ENCODE measurements around the gene FAM217A. TPM values are rescaled to one million over a fixed set of nuclear protein-coding genes. Genes with fewer than 3 reads are reported as not detected.
"Not testable (repeated sequence)": the region's sequence is repeated elsewhere in the genome, so short reads cannot be mapped to it uniquely, and the experiment has no call there.

The FAM217A gene, protein sequence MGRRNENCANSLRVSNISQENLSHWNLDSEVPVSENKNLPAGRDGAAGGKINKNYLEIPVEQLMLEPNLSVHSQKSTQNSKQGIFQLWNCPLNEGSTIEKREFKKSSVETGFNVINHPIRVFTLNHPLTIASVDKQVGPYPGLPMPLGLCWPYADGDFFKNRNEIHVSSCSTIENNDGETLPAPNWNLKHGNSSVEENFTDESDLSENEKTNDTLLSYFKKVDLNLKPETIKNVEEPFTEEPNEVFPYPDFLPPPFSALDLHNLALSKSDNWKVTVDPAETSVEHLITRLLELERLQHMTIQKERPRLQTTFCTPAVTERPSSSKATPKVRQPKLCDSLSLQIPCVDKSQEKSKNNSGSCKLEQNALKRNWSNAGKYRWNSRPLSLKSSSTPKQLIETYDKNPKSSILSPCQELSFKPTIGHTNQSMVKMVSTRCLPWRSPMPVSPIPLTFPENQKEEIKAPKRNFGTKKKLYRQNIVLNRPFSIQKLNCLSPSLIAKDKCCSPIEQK
- polyA plus RNA-seq: under 1 TPM in 1 of 3 donors, not detected in 2; 0.16 TPM

DNA sequence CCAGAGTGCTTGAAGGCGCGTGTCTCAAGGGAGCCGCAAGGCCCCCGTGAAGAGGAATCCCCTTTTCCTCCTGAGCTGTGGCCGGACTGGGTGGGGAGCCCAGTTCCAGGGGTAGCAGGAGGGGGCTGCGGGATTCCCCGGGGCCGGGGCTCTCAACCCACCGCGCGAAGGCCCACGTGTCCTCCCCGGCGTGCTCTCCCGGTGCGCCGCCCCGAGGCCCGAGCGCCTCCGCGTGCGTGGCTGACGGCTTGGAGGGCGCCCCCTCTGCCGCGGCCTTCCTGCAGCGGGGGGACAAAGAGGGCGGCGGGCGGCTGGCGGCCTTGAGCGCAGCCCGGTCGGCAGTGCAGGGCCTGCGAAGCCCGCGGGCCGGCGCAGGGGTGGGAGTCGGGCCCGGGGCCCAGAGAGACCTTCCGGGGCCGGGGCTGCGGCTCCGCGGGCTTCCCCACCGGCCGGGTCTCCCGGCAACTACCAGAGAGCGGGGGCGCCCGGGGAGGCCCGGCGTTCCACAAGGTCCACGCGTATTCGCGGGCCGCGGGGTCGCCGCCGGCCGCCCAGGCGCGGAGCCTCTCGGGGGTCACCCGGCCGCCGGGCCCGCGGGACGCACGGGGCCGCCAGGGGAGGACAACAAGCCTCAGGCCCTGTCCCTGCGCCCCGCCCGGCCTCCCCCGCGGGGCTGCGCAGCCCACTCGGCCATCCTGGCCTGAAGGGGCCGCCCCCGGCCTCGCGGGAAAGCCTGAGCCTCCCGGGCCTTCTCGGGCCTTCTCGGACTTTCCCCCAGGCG lies at the start of gene FAM217A:
Gene FAM217A (minus strand): TSS at position 447 of the 781 bp plus-strand sequence. CDS start 1,723 bp downstream, outside the sequence.
- no peaks in the 10 kb centered on the region for H3K4me1 Mint-ChIP-seq
- no peak for DNase-seq
- H3K27ac Mint-ChIP-seq: no peak within 1 kb of the TSS
- H3K36me3 Mint-ChIP-seq: peaks cover 0 to 4% (median 3%) of the 10 kb centered on the region in 3 donors
- no peak within 1 kb of the TSS for H3K4me3 Mint-ChIP-seq
- H3K9me3 Mint-ChIP-seq: no peaks in the 10 kb centered on the region
- H3K27me3 Mint-ChIP-seq (ENCODE audit: low read depth in 3 of 3): peaks cover 7 to 11% (median 7%) of the 10 kb centered on the region in 3 donors

DNA sequence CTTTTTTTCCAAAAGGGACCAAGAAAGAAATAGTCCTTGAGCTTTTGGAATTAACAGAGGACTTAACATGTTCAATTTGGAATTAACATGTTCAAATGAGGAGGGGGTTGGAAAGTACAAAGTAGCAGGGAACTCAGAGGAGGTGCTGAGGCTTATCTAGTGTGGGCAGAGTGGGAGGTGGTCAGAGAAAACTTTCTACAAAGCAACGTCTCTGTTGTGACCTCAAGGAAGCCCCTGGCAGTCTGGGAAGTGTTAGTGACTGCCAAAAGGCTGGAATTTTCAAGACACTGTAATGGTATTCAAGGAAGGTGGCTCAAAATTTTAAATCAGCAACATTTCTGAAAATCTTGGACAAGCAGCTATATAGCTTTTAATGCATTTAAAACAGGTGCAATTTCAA lies 49.1 kb upstream of the FAM217A start:
- Mint-ChIP-seq H3K4me3 (no peak overlapping the region), H3K27ac (no peak overlapping the region), H3K9me3 (no peaks in the 10 kb centered on the region), H3K36me3 (peaks cover 34 to 69% (median 35%) of the 10 kb centered on the region in 3 donors), H3K27me3 (ENCODE audit: low read depth in 3 of 3) (no peaks in the 10 kb centered on the region), H3K4me1 (peaks cover 2 to 3% of the 10 kb centered on the region in 2 donors)
- no peak for DNase-seq

DNA sequence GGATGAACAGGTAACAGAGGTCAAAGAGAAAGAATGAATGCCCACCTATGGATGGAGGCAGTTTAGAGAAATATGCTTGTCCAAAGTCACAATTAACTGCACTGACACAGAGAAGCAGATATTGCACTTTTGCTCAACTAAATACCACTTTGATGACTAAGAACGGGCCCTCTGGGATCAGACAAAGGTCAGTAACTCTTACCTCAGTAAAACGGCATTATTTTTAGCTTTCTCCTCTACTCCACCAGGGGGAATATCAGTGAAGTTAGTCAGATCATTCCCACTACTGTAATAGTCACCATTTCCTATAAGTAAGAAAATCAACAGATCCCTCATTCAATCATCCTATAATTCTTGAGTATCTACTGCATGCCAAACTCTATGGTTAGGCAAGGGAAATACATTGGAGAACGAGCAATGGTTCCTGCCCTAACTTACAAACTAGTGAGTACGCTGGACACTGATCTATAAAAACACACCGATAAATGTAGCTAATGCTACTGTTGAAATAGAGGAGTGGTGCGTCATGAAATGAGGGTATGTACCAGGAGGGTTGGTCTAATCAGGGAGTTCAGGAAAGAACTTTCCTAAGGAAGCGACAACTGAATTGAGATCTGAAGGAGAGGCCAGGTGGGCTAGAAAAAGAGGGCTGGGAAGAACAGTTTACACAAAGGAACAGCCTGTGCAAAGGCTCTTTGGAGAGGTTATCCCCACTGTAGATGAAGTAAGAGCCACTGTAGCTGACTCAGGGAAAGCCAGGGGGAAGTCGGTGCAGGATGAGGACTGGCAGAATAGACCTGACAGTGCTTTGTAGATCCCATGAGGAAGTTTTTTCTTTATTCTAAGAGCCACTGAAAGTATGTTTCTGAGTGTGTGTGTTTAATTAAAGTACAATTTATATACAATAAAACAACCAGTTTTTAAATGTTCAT lies 47.3 kb upstream of the FAM217A start:
- no peak overlapping the region for H3K4me3 Mint-ChIP-seq
- no peak for DNase-seq
- no peaks in the 10 kb centered on the region for H3K27me3 Mint-ChIP-seq (ENCODE audit: low read depth in 3 of 3)
- H3K27ac Mint-ChIP-seq: no peak overlapping the region
- H3K4me1 Mint-ChIP-seq: no peaks in the 10 kb centered on the region
- H3K9me3 Mint-ChIP-seq: no peaks in the 10 kb centered on the region
- H3K36me3 Mint-ChIP-seq: peaks cover 34 to 68% (median 38%) of the 10 kb centered on the region in 3 donors

DNA sequence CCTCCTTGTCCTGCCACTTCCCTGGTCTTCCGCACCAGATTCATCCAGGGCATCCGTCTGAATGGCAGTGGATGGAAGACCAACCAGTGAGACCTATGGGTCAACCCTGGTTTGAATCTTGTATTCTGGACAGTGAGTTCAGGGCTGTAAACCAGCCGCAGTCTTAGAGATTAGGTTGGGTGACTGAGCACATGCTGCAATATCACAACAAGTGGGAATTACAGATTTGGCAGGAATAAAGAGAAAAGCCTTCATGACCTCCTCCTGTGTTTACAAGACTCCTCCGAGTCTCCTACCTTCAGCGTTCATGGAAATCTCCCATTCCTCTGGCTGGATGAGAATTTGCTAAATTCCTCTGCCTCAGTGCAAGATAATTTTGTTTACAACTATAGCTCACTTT lies 46.6 kb upstream of the FAM217A start:
- H3K27ac Mint-ChIP-seq: no peak overlapping the region

DNA sequence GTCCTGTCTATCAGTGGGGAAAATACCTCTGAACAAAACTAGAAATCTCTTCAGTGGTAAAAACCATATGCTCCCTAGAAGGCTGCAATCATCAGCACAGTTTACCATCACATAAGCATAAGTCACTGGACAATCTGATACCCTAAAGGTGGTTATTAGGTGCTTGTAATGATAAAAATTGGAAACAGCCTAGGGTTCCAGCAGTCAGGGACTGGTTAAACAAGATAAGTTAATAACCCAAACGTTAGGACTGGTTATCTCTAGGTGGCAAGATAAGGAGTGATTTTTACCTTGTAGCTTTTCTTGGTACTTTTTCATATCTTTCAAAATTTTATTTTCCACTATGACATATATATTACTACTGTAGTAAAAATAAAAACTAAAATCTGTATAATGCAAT lies 45.4 kb upstream of the FAM217A start:
- Mint-ChIP-seq H3K36me3 (peaks cover 34 to 71% (median 40%) of the 10 kb centered on the region in 3 donors), H3K4me1 (no peaks in the 10 kb centered on the region), H3K27me3 (ENCODE audit: low read depth in 3 of 3) (no peaks in the 10 kb centered on the region), H3K9me3 (no peaks in the 10 kb centered on the region), H3K4me3 (no peak overlapping the region), H3K27ac (no peak overlapping the region)
- no peak for DNase-seq

More for the DNA sequence above, 46.6 kb upstream of the FAM217A start:
- no peaks in the 10 kb centered on the region for H3K4me1 Mint-ChIP-seq
- no peaks in the 10 kb centered on the region for H3K27me3 Mint-ChIP-seq (ENCODE audit: low read depth in 3 of 3)
- no peaks in the 10 kb centered on the region for H3K9me3 Mint-ChIP-seq
- no peak overlapping the region for H3K4me3 Mint-ChIP-seq
- H3K36me3 Mint-ChIP-seq: peaks cover 39 to 75% (median 42%) of the 10 kb centered on the region in 3 donors
- DNase-seq: no peak

DNA sequence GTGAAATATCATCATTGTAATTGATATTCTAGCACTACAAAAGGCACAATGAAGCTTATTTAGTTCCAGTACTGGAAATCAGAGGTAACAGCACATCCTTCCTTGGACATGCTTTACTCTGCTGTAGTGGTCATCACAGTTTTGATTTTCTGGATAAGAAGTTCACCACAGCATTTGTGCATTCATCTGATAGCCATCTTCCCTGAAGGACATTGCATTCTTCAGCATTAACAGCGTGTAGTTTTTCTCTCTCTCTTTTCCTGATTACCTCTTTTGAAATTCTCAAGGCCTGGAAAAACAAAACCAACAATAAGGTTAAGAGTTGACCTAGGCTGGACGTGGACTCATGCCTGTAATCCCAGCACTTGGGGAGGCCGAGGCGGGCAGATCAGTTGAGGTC lies 36.8 kb upstream of the FAM217A start:
- no peak for DNase-seq
- Mint-ChIP-seq H3K36me3 (peaks cover 34 to 44% (median 43%) of the 10 kb centered on the region in 3 donors), H3K4me3 (no peak overlapping the region), H3K27ac (no peak overlapping the region), H3K9me3 (peaks cover 0 to 8% (median 3%) of the 10 kb centered on the region in 6 donors), H3K27me3 (ENCODE audit: low read depth in 3 of 3) (peaks cover 0 to 3% (median 0%) of the 10 kb centered on the region in 3 donors), H3K4me1 (no peaks in the 10 kb centered on the region)

DNA sequence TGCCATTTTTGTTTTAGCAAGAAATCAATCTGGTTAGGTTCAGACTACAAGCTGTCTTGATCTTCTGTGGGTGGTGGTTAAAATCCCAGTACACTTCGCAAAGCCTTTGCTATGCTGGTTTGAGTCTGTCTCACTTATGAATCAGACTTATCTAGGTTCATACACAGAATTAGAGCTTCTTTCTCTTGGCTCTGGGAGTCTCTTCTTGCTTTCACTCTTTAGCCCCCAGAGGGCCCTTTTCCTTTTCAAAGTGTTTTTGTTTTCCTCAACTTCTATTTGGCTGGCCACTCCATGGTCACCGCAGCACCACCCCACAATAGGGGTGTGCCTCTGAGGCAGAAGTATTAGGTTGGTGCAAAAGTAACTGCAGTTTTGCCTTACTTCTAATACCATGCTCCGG lies 35.2 kb upstream of the FAM217A start:
- H3K27me3 Mint-ChIP-seq (ENCODE audit: low read depth in 3 of 3): peaks cover 0 to 3% (median 0%) of the 10 kb centered on the region in 3 donors
- no peak overlapping the region for H3K4me3 Mint-ChIP-seq
- no peaks in the 10 kb centered on the region for H3K4me1 Mint-ChIP-seq
- peaks cover 0 to 8% (median 3%) of the 10 kb centered on the region in 6 donors for H3K9me3 Mint-ChIP-seq
- H3K27ac Mint-ChIP-seq: no peak overlapping the region
- no peak for DNase-seq
- peaks cover 29 to 36% (median 33%) of the 10 kb centered on the region in 3 donors for H3K36me3 Mint-ChIP-seq

DNA sequence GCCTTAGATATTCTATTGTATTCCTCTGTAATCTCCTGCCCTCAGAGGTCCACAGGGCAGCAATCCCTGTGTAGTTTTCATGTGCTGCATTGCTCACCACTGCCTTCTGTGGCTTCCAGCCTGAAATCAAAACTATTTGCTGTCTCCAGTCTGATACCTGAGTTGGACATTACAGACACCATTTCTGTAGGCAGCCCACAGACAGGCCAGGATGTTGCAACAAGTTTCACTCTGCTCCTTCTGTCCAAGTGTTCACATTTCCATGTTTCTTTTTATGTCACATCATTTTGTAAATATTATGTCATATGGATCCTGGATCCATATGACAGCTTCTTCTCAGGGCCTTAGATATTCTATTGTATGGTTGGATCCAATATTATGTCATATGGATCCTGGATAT lies 34.7 kb upstream of the FAM217A start:
- peaks cover 29 to 34% (median 33%) of the 10 kb centered on the region in 3 donors for H3K36me3 Mint-ChIP-seq
- H3K9me3 Mint-ChIP-seq: peaks cover 0 to 8% (median 3%) of the 10 kb centered on the region in 6 donors
- no peak overlapping the region for H3K4me3 Mint-ChIP-seq
- no peak for DNase-seq
- no peak overlapping the region for H3K27ac Mint-ChIP-seq
- peaks cover 0 to 3% (median 0%) of the 10 kb centered on the region in 3 donors for H3K27me3 Mint-ChIP-seq (ENCODE audit: low read depth in 3 of 3)
- H3K4me1 Mint-ChIP-seq: no peaks in the 10 kb centered on the region

DNA sequence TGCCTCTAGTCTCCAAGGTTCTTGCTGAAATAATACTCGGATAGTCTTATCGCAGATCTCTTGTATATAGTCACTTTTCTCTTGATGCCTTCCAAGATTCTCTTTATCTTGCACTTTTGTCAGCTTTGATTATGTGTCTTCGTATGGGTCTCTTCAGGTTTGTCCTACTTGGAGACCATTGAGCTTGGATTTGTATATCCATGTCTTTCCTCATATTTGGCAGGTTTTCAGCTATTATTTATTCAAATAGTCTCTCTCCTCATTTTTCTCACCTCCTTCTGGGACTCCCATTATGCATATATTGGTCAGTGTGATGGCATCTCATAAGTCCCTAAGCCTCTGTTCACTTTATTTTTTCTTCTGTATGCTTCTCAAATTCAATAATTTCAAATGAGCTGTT lies 33.4 kb upstream of the FAM217A start:
- no peak for DNase-seq
- peaks cover 0 to 3% (median 0%) of the 10 kb centered on the region in 3 donors for H3K27me3 Mint-ChIP-seq (ENCODE audit: low read depth in 3 of 3)
- no peaks in the 10 kb centered on the region for H3K4me1 Mint-ChIP-seq
- H3K36me3 Mint-ChIP-seq: peaks cover 26 to 30% (median 30%) of the 10 kb centered on the region in 3 donors
- peaks cover 0 to 8% (median 3%) of the 10 kb centered on the region in 6 donors for H3K9me3 Mint-ChIP-seq
- H3K4me3 Mint-ChIP-seq: no peak overlapping the region
- H3K27ac Mint-ChIP-seq: no peak overlapping the region

DNA sequence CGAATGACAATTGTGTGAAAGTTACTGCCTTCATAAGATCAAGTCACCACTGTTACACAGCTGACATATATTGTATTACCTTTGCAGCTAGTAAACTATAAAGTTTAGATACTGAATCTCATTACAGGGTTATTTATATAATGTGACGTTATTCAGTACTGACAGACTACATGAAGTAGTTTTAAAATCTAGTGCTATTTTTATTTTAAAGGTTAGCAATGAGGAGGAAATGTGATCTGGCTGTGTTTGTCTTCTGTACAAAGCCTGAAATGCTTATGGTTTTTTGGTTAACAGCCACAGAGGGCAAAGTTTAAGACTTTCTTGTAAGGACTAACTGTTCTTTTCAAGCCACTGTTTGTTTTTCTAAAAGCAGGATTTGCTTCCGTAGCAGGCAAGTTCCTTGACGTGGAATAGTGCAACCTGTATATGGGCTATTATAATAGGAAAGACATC lies 30.5 kb upstream of the FAM217A start:
- not testable (repeated sequence) for H3K9me3 Mint-ChIP-seq; H3K36me3 Mint-ChIP-seq; H3K4me3 Mint-ChIP-seq; H3K27ac Mint-ChIP-seq; H3K4me1 Mint-ChIP-seq; H3K27me3 Mint-ChIP-seq (ENCODE audit: low read depth in 3 of 3)
- DNase-seq: peak in 1 of 3 donors; percentile 15

DNA sequence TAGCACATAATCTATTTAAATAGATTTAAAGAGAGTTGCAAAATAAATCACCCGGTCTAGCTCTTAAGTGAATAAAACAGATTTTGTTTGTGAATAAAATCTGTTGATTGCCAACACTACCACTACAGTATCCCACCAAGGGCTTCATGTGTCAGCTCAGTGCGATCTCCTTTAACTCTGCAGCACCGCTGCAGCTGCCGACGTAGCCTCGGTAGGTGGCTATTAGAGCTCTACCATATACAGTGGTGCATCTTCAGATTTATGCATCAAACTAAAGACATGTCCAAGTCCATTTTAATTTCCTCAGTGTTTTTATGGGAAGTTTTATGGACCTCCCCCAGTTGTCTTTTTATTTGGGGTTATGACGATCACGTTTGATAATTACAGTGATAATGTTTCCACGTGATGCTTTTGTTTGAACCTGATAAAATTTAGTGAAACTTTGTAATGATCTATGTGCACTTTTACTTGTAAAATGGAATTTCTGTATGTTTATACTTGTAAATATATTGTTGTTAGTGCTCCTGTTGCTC lies 29.7 kb upstream of the FAM217A start:
- Mint-ChIP-seq H3K9me3 (peaks cover 0 to 6% (median under 1%) of the 10 kb centered on the region in 6 donors), H3K36me3 (peaks cover 1 to 3% (median 3%) of the 10 kb centered on the region in 3 donors), H3K27me3 (ENCODE audit: low read depth in 3 of 3) (peaks cover 0 to 6% (median 2%) of the 10 kb centered on the region in 3 donors), H3K27ac (no peak overlapping the region), H3K4me3 (no peak overlapping the region), H3K4me1 (no peaks in the 10 kb centered on the region)
- DNase-seq: no peak

DNA sequence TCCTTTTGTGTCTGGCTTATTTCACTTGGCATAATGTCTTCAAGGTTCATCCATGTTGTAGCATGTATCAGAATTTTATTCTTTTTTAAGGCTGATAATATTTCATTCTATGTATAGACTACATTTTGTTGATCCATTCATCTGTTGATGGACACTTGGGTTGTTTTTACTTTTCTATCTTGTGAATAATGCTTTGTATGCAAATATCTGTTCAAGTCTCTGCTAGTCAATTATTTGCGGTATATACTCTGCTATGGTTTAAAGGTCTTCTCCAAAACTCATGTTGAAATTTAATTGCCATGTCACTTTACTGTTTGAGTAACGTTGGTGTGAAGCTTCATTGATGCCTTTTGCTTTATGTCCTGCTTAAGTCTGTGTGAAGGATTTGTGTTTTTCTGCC lies 28.9 kb upstream of the FAM217A start:
- Mint-ChIP-seq H3K27ac (no peak overlapping the region), H3K9me3 (peaks cover 0 to 4% (median 0%) of the 10 kb centered on the region in 6 donors), H3K4me1 (no peaks in the 10 kb centered on the region), H3K27me3 (ENCODE audit: low read depth in 3 of 3) (peaks cover 0 to 6% (median 2%) of the 10 kb centered on the region in 3 donors), H3K36me3 (no peaks in the 10 kb centered on the region), H3K4me3 (no peak overlapping the region)
- DNase-seq: no peak
